ENCODE measurements around the gene DTX1. TPM values are rescaled to one million over a fixed set of nuclear protein-coding genes. Genes with fewer than 3 reads are reported as not detected.

The DTX1 gene
- total and polyA plus RNA-seq, 2 of the 8 experiments (the other 6 are each of a cell fraction or from before 2014, with no cell fraction given) = 4.7 to 6.9 TPM

DNA sequence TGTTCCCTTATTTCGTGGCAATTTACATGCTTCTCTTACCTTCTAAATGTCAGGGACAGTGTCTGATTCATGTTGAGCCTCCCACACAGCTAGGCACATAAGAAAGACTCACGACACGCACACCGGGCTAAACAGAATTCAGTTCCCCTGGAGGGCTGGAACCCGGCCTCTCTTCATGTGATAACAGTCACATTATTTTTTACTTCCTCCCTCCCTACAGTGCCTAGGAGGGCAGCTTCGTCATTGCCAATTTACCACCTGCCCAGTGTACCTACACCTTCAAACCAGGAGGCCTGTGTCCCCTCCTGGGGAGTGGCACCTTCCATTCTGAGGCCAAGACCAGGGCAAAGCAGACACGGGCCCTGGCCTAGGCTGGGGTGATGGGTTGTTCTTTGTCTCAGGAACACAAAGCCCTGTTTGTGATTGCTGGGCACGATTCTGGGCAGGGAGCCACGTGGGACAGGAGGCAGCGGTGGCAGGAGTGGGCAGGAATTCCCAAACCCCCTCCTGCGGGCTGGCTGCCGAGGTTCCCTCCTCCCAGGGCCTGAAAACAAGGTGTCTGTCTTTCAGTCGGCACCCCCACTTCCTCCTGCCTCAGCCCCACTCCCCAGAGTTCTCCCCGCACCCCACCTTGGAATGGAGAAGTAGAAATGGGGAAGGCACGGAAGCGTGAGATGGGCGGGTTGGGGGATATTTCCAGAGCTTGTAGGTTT is 85.8 kb downstream of the DTX1 start:
- no peak overlapping the region for H3K27ac ChIP-seq (ENCODE audit: low read depth, low read length)
- H3K79me2 ChIP-seq (ENCODE audit: control insufficient read depth in 1 of 2, insufficient read depth in 2 of 2, low read length in 2 of 2) = no peaks in the 10 kb centered on the region
- ChIA-PET POLR2A (ENCODE audit: partially characterized antibody) (interaction anchor here (0.6 kb wide), 1 partner anchor 192 kb away, joined by 3 read pairs; no protein-coding TSS in a partner anchor), CTCF (ENCODE audit: partially characterized antibody) (interaction anchor here (0.7 to 1.4 kb wide), 3 partner anchors 8 to 76 kb away, joined by 3 to 4 read pairs (median 3); no protein-coding TSS in a partner anchor)
- no peak overlapping the region for H2BK5ac ChIP-seq (ENCODE audit: low read depth, low read length)
- H3K23me2 ChIP-seq (ENCODE audit: low read depth, low read length) = no peaks in the 10 kb centered on the region
- H2BK20ac ChIP-seq (ENCODE audit: low read length) = peak overlapping the region; percentile 48; the same call in 1 of the 2 replicates
- peak overlapping the region; percentile 33 for H2BK120ac ChIP-seq (replicated peaks; ENCODE audit: low read depth, low read length)
- 81% methylated on average over 14 of the region's 17 CpGs; no CpG with 5 or more reads in 1 of the 2 experiments for WGBS, 2 experiments (ENCODE audit: extremely low coverage in 1 of 2, insufficient coverage in 1 of 2, insufficient read length in 1 of 2, insufficient replicate concordance in 2 of 2, low coverage in 1 of 2, low lambda C conversion rate in 2 of 2, missing lambda C conversion rate in 1 of 2)
- no peak overlapping the region for H3K9ac ChIP-seq (replicated peaks in 1 of 4; ENCODE audit: extremely low read depth in 1 of 4, low read depth in 3 of 4, low read length in 3 of 4)
- H2AK5ac ChIP-seq (ENCODE audit: low read depth, low read length) = peak overlapping the region; percentile 82; the same call in 1 of the 2 replicates
- H4K91ac ChIP-seq (replicated peaks; ENCODE audit: insufficient read length, low read length) = peak overlapping the region; percentile 65
- H3K56ac ChIP-seq (replicated peaks; ENCODE audit: insufficient read length, low read depth, low read length) = no peak overlapping the region
- no peaks in the 10 kb centered on the region for H4K20me1 ChIP-seq (replicated peaks in 1 of 2; ENCODE audit: control insufficient read depth in 1 of 2, insufficient read depth in 2 of 2, low read length in 2 of 2)
- H3K4ac ChIP-seq (replicated peaks; ENCODE audit: insufficient read length, low read depth, low read length) = no peak overlapping the region
- DNase-seq (ENCODE audit: low read depth in 1 of 2, low spot score in 2 of 2) (no peak), FAIRE-seq (no peak)
- H2BK15ac ChIP-seq (ENCODE audit: low read length) = peak overlapping the region; percentile 88; the same call in 1 of the 2 replicates
- H4K5ac ChIP-seq (ENCODE audit: insufficient read length, low read depth, low read length) = no peak overlapping the region
- no peaks in the 10 kb centered on the region for H3K36me3 ChIP-seq (ENCODE audit: control insufficient read depth in 2 of 4, insufficient read depth in 4 of 4, low read length in 3 of 4)
- no peaks in the 10 kb centered on the region for H3K79me1 ChIP-seq (ENCODE audit: low read depth, low read length)
- no peak overlapping the region for H3K4me3 ChIP-seq (ENCODE audit: extremely low read depth in 1 of 4, insufficient read depth in 2 of 4, low read depth in 3 of 4, low read length in 4 of 4)
- peak overlapping the region; percentile 24; the same call in 1 of the 2 replicates for H3K18ac ChIP-seq (ENCODE audit: extremely low read depth, low read length)
- H4K8ac ChIP-seq (ENCODE audit: extremely low read depth, insufficient read depth, low read length) = peak overlapping the region; percentile 21; the same call in 1 of the 2 replicates
- H3K9me3 ChIP-seq (ENCODE audit: insufficient read depth in 2 of 2, low read depth in 1 of 2, low read length in 1 of 2) = no peaks in the 10 kb centered on the region
- H3K27me3 ChIP-seq (replicated peaks in 1 of 4; ENCODE audit: control insufficient read depth in 3 of 4, extremely low read depth in 1 of 4, insufficient read depth in 3 of 4, low read length in 3 of 4) = no peaks in the 10 kb centered on the region
- H3K4me1 ChIP-seq (replicated peaks in 1 of 4; ENCODE audit: control insufficient read depth in 3 of 4, insufficient read depth in 4 of 4, low read length in 3 of 4) = peaks cover 0 to 6% (median 0%) of the 10 kb centered on the region in 4 experiments; a peak in 2 of 7 replicates
- H3K4me2 ChIP-seq (ENCODE audit: insufficient read depth in 1 of 2, low read depth in 2 of 2, low read length in 2 of 2) = no peak overlapping the region
- no peak overlapping the region for H3K14ac ChIP-seq (ENCODE audit: insufficient read length)
- H2BK12ac ChIP-seq (ENCODE audit: low read depth, low read length) = peak overlapping the region; percentile 33; the same call in 1 of the 2 replicates
- H3K23ac ChIP-seq (ENCODE audit: insufficient read length) = no peak overlapping the region
- 0 out of 2 replicates have a peak overlapping the region, but pooled peaks have one; percentile 59 for H2AFZ ChIP-seq (ENCODE audit: low read length)
- TF ChIP-seq USF2 (IDR thresholded peaks at IDR 0.05; ENCODE audit: low read length) = no peak
- no peak for TF ChIP-seq GTF2F1 (IDR thresholded peaks at IDR 0.05; ENCODE audit: borderline replicate concordance, low read depth, low read length)
- TF ChIP-seq ATF2 (IDR thresholded peaks at IDR 0.05; ENCODE audit: low read length) = no peak
- TF ChIP-seq SIRT6 (IDR thresholded peaks at IDR 0.05; ENCODE audit: low read length) = no peak
- no peak for TF ChIP-seq CBX5 (IDR thresholded peaks at IDR 0.05; ENCODE audit: low read depth, low read length)
- TF ChIP-seq RNF2 (IDR thresholded peaks at IDR 0.05; ENCODE audit: borderline replicate concordance, low read depth, low read length, missing control alignments, poor library complexity, severe bottlenecking) = no peak
- no peak for TF ChIP-seq MAFK (IDR thresholded peaks at IDR 0.05; ENCODE audit: low read depth, low read length)
